NCI-H526 treated with DMSO at 0.1 percent for 48 hours (cell line): ENCODE results near the gene RNU7-1.
A peak's percentile ranks its signal among the peaks of the same experiment; 100 is the strongest.

ENCODE experiments used
- DNase-seq: peaks from one replicate; lab custom pipeline; 2025; lab: John Stamatoyannopoulos, UW

RNU7-1 gene

GRCh38 chr12:6917491-6918231 is 26.0 kb upstream of the RNU7-1 start:
- no peak for DNase-seq

- DNase-seq = no peak
Observed at GRCh38 chr12:6919588-6919987, 24.0 kb upstream of the RNU7-1 start.

- DNase-seq = no peak
Observed at GRCh38 chr12:6921539-6921938, 22.1 kb upstream of the RNU7-1 start.

- no peak for DNase-seq
Observed at GRCh38 chr12:6921996-6922946, 21.3 kb upstream of the RNU7-1 start.

GRCh38 chr12:6923003-6923732 is 20.4 kb upstream of the RNU7-1 start:
- no peak for DNase-seq

GRCh38 chr12:6923851-6924250 is 19.8 kb upstream of the RNU7-1 start:
- DNase-seq = no peak

GRCh38 chr12:6925239-6925539 is 18.4 kb upstream of the RNU7-1 start:
- DNase-seq = no peak

GRCh38 chr12:6925540-6926279 is 17.9 kb upstream of the RNU7-1 start:
- DNase-seq = no peak

GRCh38 chr12:6927379-6928021 is 16.1 kb upstream of the RNU7-1 start, which contains the start of gene ATN1:
TSS of gene ATN1 (plus strand) at chr12:6927959. CDS start at chr12:6934002, 6,043 bp downstream.
- peak; percentile 62 for DNase-seq

GRCh38 chr12:6928022-6928702 is 15.5 kb upstream of the RNU7-1 start:
- DNase-seq = no peak

- DNase-seq = no peak
Observed at GRCh38 chr12:6928703-6929407, 14.8 kb upstream of the RNU7-1 start.

- no peak for DNase-seq
Observed at GRCh38 chr12:6929466-6930452, 13.9 kb upstream of the RNU7-1 start.

GRCh38 chr12:6932766-6933165 is 10.8 kb upstream of the RNU7-1 start:
- no peak for DNase-seq

GRCh38 chr12:6934110-6934509 is 9.5 kb upstream of the RNU7-1 start:
- DNase-seq = no peak

GRCh38 chr12:6935371-6936193 is 8.0 kb upstream of the RNU7-1 start:
- DNase-seq = no peak

- no peak for DNase-seq
Observed at GRCh38 chr12:6936194-6936635, 7.4 kb upstream of the RNU7-1 start.

GRCh38 chr12:6936636-6937480 is 6.8 kb upstream of the RNU7-1 start:
- DNase-seq = no peak
